Fibroblast of lung (primary cell): ENCODE results near the gene AKAP6. TPM values are rescaled to one million over a fixed set of nuclear protein-coding genes. Genes with fewer than 3 reads are reported as not detected.
A peak's percentile ranks its signal among the peaks of the same experiment; 100 is the strongest.

Experiments used
- DNase-seq, 2 donors: peaks; one replicate each; pipeline versions ENCODE4 v3.0.0 to v3.0.0-alpha.2; 2010; ENCODE audit warnings: low read depth in 2 of 2
- H2AFZ ChIP-seq: 2 replicates; pipeline ENCODE4 v1.5.1; 2012; ENCODE audit warnings: low read length, control low read depth, inconsistent platforms
- H3K27ac ChIP-seq: 2 replicates; pipeline ENCODE4 v1.5.1; 2011; ENCODE audit warnings: low read length, control low read depth; ENCODE audit not compliant: insufficient read depth
- H3K27me3 ChIP-seq: 2 replicates; pipeline ENCODE4 v1.5.1; 2011; ENCODE audit warnings: mild to moderate bottlenecking, low read length; ENCODE audit not compliant: control insufficient read depth, insufficient read depth
- H3K36me3 ChIP-seq: 2 replicates; pipeline ENCODE4 v1.5.1; 2011; ENCODE audit warnings: low read length; ENCODE audit not compliant: control insufficient read depth, insufficient read depth
- H3K4me1 ChIP-seq: 2 replicates; pipeline ENCODE4 v1.5.1; 2011; ENCODE audit warnings: low read length; ENCODE audit not compliant: control insufficient read depth, insufficient read depth; ENCODE audit errors: extremely low read depth
- H3K4me2 ChIP-seq: 2 replicates; pipeline ENCODE4 v1.5.1; 2011; ENCODE audit warnings: low read length, control low read depth; ENCODE audit not compliant: insufficient read depth; ENCODE audit errors: extremely low read depth
- H3K4me3 ChIP-seq, 4 experiments: fragments of 200-600 bp in 1 of 4; sonication (generic) in 1 of 4; replicated peaks in 1 of 4; 2 replicates each; pipeline ENCODE4 v1.5.1; 2011 to 2016; ENCODE audit warnings: low read length in 4 of 4, low read depth in 3 of 4, mild to moderate bottlenecking in 3 of 4, control low read depth in 2 of 4, inconsistent platforms in 1 of 4, mixed read lengths in 1 of 4; ENCODE audit not compliant: insufficient read depth in 1 of 4; ENCODE audit errors: control extremely low read depth in 1 of 4
- H3K79me2 ChIP-seq: 2 replicates; pipeline ENCODE4 v1.5.1; 2012; ENCODE audit warnings: mild to moderate bottlenecking, low read length, inconsistent platforms; ENCODE audit not compliant: control insufficient read depth, insufficient read depth
- H3K9ac ChIP-seq: 2 replicates; pipeline ENCODE4 v1.5.1; 2011; ENCODE audit warnings: mild to moderate bottlenecking, low read length, control low read depth; ENCODE audit not compliant: insufficient read depth
- H3K9me3 ChIP-seq: 2 replicates; pipeline ENCODE4 v1.5.1; 2012; ENCODE audit warnings: low read depth, low read length; ENCODE audit not compliant: control insufficient read depth, insufficient read depth
- H4K20me1 ChIP-seq: 2 replicates; pipeline ENCODE4 v1.5.1; 2011; ENCODE audit warnings: low read length; ENCODE audit not compliant: control insufficient read depth, insufficient read depth; ENCODE audit errors: extremely low read depth
- EZH2 ChIP-seq: IDR thresholded peaks from 2 replicates; pipeline ENCODE4 v1.5.1; 2012; ENCODE audit warnings: low read length, control low read depth, mild to moderate bottlenecking; ENCODE audit errors: missing control alignments
- polyA plus RNA-seq, 2 donors: library from polyadenylated mRNA; depleted of rRNA in 1 of 2; stranded (reverse) in 1 of 2; unstranded in 1 of 2; fragments of >200 nt; gene quantifications; 2 replicates each; pipeline ENCODE4 v1.2.1, GENCODE V29; 2011 to 2012; ENCODE audit warnings: missing spikeins in 1 of 2
- total RNA-seq: library from RNA; depleted of rRNA; stranded (reverse); fragments of >200 nt; gene quantifications from 2 replicates; pipeline ENCODE4 v1.2.1, GENCODE V29; 2014
- TF ChIP-seq, protein P1 (sequence below), 2 donors: IDR thresholded peaks in 1 of 2; conservative IDR thresholded peaks in 1 of 2; 1 replicate in 1 of 2; 2 replicates in 1 of 2; pipeline ENCODE4 v1.5.1; 2011 to 2012; ENCODE audit warnings: low read length in 2 of 2, control low read depth in 1 of 2, inconsistent platforms in 1 of 2, low read depth in 1 of 2, mild to moderate bottlenecking in 1 of 2

The AKAP6 gene
- total and polyA plus RNA-seq, 2 donors (not counting 1 experiment from before 2014, with no cell fraction given) = 3.3 to 10.9 TPM

DNA sequence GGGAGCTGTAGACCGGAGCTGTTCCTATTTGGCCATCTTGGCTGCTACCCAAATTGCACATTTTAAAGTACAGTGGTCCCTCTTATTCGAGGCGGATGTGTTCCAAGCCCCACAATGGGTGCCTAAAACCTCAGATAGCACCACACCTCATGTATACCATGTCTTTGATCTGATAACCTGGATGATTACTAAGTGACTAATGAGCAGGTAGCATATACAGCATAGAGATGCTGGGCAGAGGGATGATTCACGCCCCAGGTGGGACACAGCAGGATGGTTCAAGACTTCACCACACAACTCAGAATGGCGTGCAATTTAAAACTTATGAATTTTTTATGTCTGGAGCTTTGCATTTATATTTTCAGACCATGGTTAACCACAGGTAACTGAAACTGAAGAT, 255.0 kb downstream of the AKAP6 start:
- H3K9ac ChIP-seq = no peak overlapping the region
- H3K4me2 ChIP-seq = no peak overlapping the region
- H3K36me3 ChIP-seq = no peaks in the 10 kb centered on the region
- H3K4me3 ChIP-seq = no peak overlapping the region
- no peaks in the 10 kb centered on the region for H4K20me1 ChIP-seq
- H3K27ac ChIP-seq = no peak overlapping the region
- no peak for DNase-seq
- H3K79me2 ChIP-seq = no peaks in the 10 kb centered on the region
- no peaks in the 10 kb centered on the region for H3K4me1 ChIP-seq
- H2AFZ ChIP-seq = no peak overlapping the region
- H3K27me3 ChIP-seq = no peaks in the 10 kb centered on the region
- no peaks in the 10 kb centered on the region for H3K9me3 ChIP-seq
- TF ChIP-seq EZH2 = no peak
- TF ChIP-seq, protein P1, sequence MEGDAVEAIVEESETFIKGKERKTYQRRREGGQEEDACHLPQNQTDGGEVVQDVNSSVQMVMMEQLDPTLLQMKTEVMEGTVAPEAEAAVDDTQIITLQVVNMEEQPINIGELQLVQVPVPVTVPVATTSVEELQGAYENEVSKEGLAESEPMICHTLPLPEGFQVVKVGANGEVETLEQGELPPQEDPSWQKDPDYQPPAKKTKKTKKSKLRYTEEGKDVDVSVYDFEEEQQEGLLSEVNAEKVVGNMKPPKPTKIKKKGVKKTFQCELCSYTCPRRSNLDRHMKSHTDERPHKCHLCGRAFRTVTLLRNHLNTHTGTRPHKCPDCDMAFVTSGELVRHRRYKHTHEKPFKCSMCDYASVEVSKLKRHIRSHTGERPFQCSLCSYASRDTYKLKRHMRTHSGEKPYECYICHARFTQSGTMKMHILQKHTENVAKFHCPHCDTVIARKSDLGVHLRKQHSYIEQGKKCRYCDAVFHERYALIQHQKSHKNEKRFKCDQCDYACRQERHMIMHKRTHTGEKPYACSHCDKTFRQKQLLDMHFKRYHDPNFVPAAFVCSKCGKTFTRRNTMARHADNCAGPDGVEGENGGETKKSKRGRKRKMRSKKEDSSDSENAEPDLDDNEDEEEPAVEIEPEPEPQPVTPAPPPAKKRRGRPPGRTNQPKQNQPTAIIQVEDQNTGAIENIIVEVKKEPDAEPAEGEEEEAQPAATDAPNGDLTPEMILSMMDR (conservative IDR thresholded peaks at IDR 0.05 in 1 of 2, IDR thresholded peaks at IDR 0.05 in 1 of 2; ENCODE audit: low read depth in 1 of 2, low read length in 2 of 2) = no peak

DNA sequence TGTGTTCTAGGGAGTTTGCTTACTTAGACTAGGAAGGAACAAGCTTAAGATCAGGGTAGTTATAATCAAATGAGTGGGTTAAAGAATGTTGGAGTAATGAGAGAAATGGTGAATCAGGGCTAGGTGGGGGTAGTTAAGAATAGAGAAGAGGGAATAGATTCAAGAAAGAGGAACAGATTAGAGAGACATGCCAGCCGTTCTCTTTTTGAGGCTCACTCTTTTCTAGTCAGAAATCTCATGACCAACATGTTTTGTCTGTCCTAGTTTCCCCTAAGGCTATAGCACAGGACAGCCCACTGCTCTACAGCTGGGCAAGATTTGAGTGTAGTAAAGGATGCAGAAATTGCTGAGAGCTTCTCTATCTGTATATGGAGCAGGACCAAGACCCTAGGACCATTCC, 258.4 kb downstream of the AKAP6 start:
- no peaks in the 10 kb centered on the region for H3K36me3 ChIP-seq
- H3K9me3 ChIP-seq = no peaks in the 10 kb centered on the region
- H2AFZ ChIP-seq = no peak overlapping the region
- H3K4me1 ChIP-seq = no peaks in the 10 kb centered on the region
- H3K4me3 ChIP-seq = no peak overlapping the region
- H3K27ac ChIP-seq = no peak overlapping the region
- no peaks in the 10 kb centered on the region for H3K79me2 ChIP-seq
- H4K20me1 ChIP-seq = no peaks in the 10 kb centered on the region
- H3K27me3 ChIP-seq = no peaks in the 10 kb centered on the region
- no peak for DNase-seq
- TF ChIP-seq, protein P1 (conservative IDR thresholded peaks at IDR 0.05 in 1 of 2, IDR thresholded peaks at IDR 0.05 in 1 of 2; ENCODE audit: low read depth in 1 of 2, low read length in 2 of 2) = no peak
- no peak for TF ChIP-seq EZH2
- H3K9ac ChIP-seq = no peak overlapping the region
- no peak overlapping the region for H3K4me2 ChIP-seq

DNA sequence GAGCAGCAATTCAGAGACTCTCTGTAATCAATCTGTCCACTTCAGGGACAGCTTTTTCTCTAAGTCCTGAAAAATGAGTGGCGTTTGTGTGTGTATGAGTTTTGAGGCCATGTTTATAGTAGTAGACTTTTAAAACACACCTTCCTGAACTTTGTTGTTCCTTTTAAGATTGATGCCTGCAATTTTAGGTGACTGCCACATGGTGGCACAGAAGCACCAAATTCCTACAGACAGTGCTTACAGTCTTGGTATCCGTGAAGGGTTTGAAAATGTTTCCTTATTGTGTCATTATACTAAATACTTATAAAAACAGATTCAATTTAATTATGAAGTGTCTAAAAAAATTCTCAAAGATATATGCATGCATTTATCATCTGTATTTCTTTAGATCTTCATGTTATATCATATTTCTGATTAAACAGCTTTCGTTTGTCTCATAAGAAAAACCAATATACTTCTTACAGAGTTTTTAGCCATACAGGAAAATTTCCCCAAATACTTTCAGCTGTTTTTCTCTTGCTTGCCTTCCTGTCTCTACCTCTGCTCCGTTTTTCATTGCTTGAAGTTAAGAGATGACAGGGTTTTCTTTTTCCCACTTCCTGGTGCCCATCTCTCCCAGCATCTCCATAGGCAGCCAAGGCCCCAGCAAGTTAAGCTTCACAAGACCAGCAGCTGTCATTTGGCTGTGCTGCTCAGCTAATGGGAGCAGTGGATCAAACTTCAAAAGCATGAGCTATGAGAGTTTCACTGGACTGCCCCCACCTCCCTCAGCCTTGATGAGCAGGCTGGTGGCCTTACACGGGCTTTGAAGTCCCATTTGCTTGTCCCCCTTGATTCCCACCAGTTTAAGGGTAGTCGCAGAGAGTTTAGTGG, 259.6 kb downstream of the AKAP6 start:
- H4K20me1 ChIP-seq = no peaks in the 10 kb centered on the region
- TF ChIP-seq, protein P1 (conservative IDR thresholded peaks at IDR 0.05 in 1 of 2, IDR thresholded peaks at IDR 0.05 in 1 of 2; ENCODE audit: low read depth in 1 of 2, low read length in 2 of 2) = peak; percentile 86 to 88
- TF ChIP-seq EZH2 = no peak
- no peak overlapping the region for H3K9ac ChIP-seq
- H3K79me2 ChIP-seq = no peaks in the 10 kb centered on the region
- H3K36me3 ChIP-seq = no peaks in the 10 kb centered on the region
- DNase-seq = peak; percentile 55 to 81
- H2AFZ ChIP-seq = no peak overlapping the region
- H3K27ac ChIP-seq = no peak overlapping the region
- H3K27me3 ChIP-seq = no peaks in the 10 kb centered on the region
- H3K9me3 ChIP-seq = no peaks in the 10 kb centered on the region
- no peak overlapping the region for H3K4me2 ChIP-seq
- peaks cover 7% of the 10 kb centered on the region for H3K4me1 ChIP-seq
- no peak overlapping the region for H3K4me3 ChIP-seq
